Right ventricle myocardium superior (tissue), 1 donor: ENCODE results near the gene SLC39A11. TPM values are rescaled to one million over a fixed set of nuclear protein-coding genes. Genes with fewer than 3 reads are reported as not detected.

Experiments
- ATAC-seq: fragments of 200-7000 bp; cut with Tn5 transposase; one replicate; pipeline ENCODE4 v1.9.1; 2020; ENCODE audit warnings: mild to moderate bottlenecking; ENCODE audit not compliant: poor library complexity
- DNase-seq: peaks from one replicate; pipeline ENCODE4 v3.0.0-alpha.2; 2020
- intact Hi-C: fragments of 100-400 bp; cut with DNase I; formaldehyde crosslinking; loops from one replicate; pipeline ENCODE4 v1.11.2; 2022
- total RNA-seq: library from RNA; stranded (reverse); fragmentation: NEBNext Ultra II Directional; extraction: Animal tissue kit (Norgen Biotek cat#: 25700); gene quantifications from one replicate; pipeline ENCODE4 v1.2.1, GENCODE V29; 2021
- donor health status: DM: no; HTN: yes; CAD: no; lungs with severe emphysema.

Gene SLC39A11
- total RNA-seq, 1 donor from 2014 or later, result 5.5 TPM

- DNase-seq, result no peak
- no peak for ATAC-seq
- intact Hi-C loops, result no loop called here
These were observed 469.6 kb downstream of the SLC39A11 start for GRCh38 chr17:72622661-72623433.

- ATAC-seq (no peak), DNase-seq (no peak)
- intact Hi-C loops, result no loop called here
These were observed 472.4 kb downstream of the SLC39A11 start for GRCh38 chr17:72619976-72620650.

- intact Hi-C loops, result no loop called here
- ATAC-seq (peak; percentile 41), DNase-seq (no peak)
These were observed 474.4 kb downstream of the SLC39A11 start for GRCh38 chr17:72618001-72618509.

GRCh38 chr17:72617557-72617956, 474.9 kb downstream of the SLC39A11 start:
- no peak for ATAC-seq
- DNase-seq, result no peak
- intact Hi-C loops, result no loop called here

- intact Hi-C loops, result no loop called here
These were observed 476.0 kb downstream of the SLC39A11 start for GRCh38 chr17:72616447-72616846.

GRCh38 chr17:72615627-72615991, 476.9 kb downstream of the SLC39A11 start:
- intact Hi-C loops, result no loop called here
- ATAC-seq (no peak), DNase-seq (no peak)

More at GRCh38 chr17:72616447-72616846, 476.0 kb downstream of the SLC39A11 start:
- DNase-seq (no peak), ATAC-seq (no peak)

GRCh38 chr17:72614871-72615626, 477.4 kb downstream of the SLC39A11 start:
- ATAC-seq (no peak), DNase-seq (no peak)
- intact Hi-C loops, result no loop called here

- intact Hi-C loops, result no loop called here
- ATAC-seq (no peak), DNase-seq (no peak)
These were observed 478.0 kb downstream of the SLC39A11 start for GRCh38 chr17:72614476-72614870.

- no peak for DNase-seq
- intact Hi-C loops, result no loop called here
- ATAC-seq, result no peak
These were observed 478.6 kb downstream of the SLC39A11 start for GRCh38 chr17:72613806-72614292.

GRCh38 chr17:72613396-72613795, 479.1 kb downstream of the SLC39A11 start:
- intact Hi-C loops, result no loop called here
- no peak for DNase-seq
- no peak for ATAC-seq

GRCh38 chr17:72611172-72611571, 481.3 kb downstream of the SLC39A11 start:
- intact Hi-C loops, result no loop called here
- no peak for ATAC-seq
- DNase-seq, result no peak

- DNase-seq (no peak), ATAC-seq (no peak)
- intact Hi-C loops, result no loop called here
These were observed 483.0 kb downstream of the SLC39A11 start for GRCh38 chr17:72609501-72609900.

- ATAC-seq, result no peak
- intact Hi-C loops, result no loop called here
These were observed 484.1 kb downstream of the SLC39A11 start for GRCh38 chr17:72608436-72608835.

GRCh38 chr17:72606656-72607055, 485.8 kb downstream of the SLC39A11 start:
- intact Hi-C loops, result no loop called here
- ATAC-seq, result no peak
- no peak for DNase-seq

More at GRCh38 chr17:72608436-72608835, 484.1 kb downstream of the SLC39A11 start:
- no peak for DNase-seq

GRCh38 chr17:72605543-72605942, 486.9 kb downstream of the SLC39A11 start:
- no peak for ATAC-seq
- DNase-seq, result no peak
- intact Hi-C loops, result no loop called here

GRCh38 chr17:72604518-72604917, 488.0 kb downstream of the SLC39A11 start:
- DNase-seq, result no peak
- intact Hi-C loops, result no loop called here
- no peak for ATAC-seq

- intact Hi-C loops, result no loop called here
- ATAC-seq (no peak), DNase-seq (no peak)
These were observed 488.9 kb downstream of the SLC39A11 start for GRCh38 chr17:72603420-72604242.
